Neural progenitor cell (in vitro differentiated cells): Measurements from ENCODE around the gene SMTN.

Source experiments
- EZH2 ChIP-seq: fragments of 200-600 bp; sonication (generic); IDR thresholded peaks from 2 replicates; pipeline ENCODE4 v1.6.1; 2017; ENCODE audit warnings: antibody characterized with exemption, mild to moderate bottlenecking, moderate library complexity
- TF ChIP-seq, protein P1 (sequence below): fragments of 200-600 bp; sonication (generic); IDR thresholded peaks from 2 replicates; pipeline ENCODE4 v1.5.1; 2017; ENCODE audit warnings: antibody characterized with exemption, mild to moderate bottlenecking

GRCh38 chr22:31150615-31151014 lies 69.5 kb downstream of the SMTN start:
- TF ChIP-seq EZH2: no peak
- TF ChIP-seq, protein P1, sequence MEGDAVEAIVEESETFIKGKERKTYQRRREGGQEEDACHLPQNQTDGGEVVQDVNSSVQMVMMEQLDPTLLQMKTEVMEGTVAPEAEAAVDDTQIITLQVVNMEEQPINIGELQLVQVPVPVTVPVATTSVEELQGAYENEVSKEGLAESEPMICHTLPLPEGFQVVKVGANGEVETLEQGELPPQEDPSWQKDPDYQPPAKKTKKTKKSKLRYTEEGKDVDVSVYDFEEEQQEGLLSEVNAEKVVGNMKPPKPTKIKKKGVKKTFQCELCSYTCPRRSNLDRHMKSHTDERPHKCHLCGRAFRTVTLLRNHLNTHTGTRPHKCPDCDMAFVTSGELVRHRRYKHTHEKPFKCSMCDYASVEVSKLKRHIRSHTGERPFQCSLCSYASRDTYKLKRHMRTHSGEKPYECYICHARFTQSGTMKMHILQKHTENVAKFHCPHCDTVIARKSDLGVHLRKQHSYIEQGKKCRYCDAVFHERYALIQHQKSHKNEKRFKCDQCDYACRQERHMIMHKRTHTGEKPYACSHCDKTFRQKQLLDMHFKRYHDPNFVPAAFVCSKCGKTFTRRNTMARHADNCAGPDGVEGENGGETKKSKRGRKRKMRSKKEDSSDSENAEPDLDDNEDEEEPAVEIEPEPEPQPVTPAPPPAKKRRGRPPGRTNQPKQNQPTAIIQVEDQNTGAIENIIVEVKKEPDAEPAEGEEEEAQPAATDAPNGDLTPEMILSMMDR: peak; percentile 44
